HG03342 (cell line): ENCODE measurements around the gene CDS1.

Experiments used
- ATAC-seq: cut with Tn5 transposase; IDR thresholded peaks from one replicate; pipeline ENCODE4 v1.9.1; 2021; ENCODE audit warnings: mild to moderate bottlenecking, moderate library complexity; ENCODE audit not compliant: unreplicated experiment

CDS1 gene

GRCh38 chr4:84699001-84699671, 116.2 kb downstream of the CDS1 start:
- ATAC-seq: no peak
